ENCODE measurements around the gene EML6.

- TF ChIP-seq CTCF (conservative IDR thresholded peaks at IDR 0.05 in 1 of 2, IDR thresholded peaks at IDR 0.05 in 1 of 2; ENCODE audit: low read depth in 1 of 2, low read length in 2 of 2) (no peak), EZH2 (IDR thresholded peaks at IDR 0.05; ENCODE audit: low read length, missing control alignments) (no peak)
Measured at GRCh38 chr2:55011831-55012671, 288.6 kb downstream of the EML6 start.

Data from fibroblast of lung (primary cell).